ENCODE data around the gene SCUBE3. TPM values are rescaled to one million over a fixed set of nuclear protein-coding genes. Genes with fewer than 3 reads are reported as not detected.

The SCUBE3 gene
- total RNA-seq, 1 donor from 2014 or later = 16.3 TPM

DNA sequence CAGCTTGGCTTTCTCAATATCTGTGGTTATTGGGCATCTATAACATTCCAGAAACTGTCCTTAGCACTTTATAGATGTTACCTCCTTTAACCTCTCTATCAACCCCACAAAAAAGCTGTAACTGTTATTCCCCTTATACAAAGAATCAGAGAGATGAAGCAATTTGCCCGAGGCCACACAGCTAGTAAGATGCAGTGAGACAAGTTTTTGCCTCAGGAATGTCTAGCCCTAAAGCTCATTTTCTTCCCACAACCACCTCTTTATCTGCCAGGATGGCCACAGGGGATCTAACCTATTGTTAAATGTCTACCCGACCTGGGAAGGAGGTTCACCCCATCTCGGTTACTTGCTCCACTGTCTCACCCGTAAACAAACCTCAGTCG lies 40.7 kb upstream of the SCUBE3 start:
- Mint-ChIP-seq H3K27me3 (ENCODE audit: unreplicated experiment) (no peaks in the 10 kb centered on the region), H3K36me3 (ENCODE audit: unreplicated experiment) (no peaks in the 10 kb centered on the region), H3K4me1 (ENCODE audit: unreplicated experiment) (peaks cover 27% of the 10 kb centered on the region), H3K27ac (ENCODE audit: unreplicated experiment) (no peak overlapping the region), H3K4me3 (ENCODE audit: unreplicated experiment) (no peak overlapping the region), H3K9me3 (ENCODE audit: unreplicated experiment) (no peaks in the 10 kb centered on the region)
- DNase-seq (ENCODE audit: extremely low spot score, unreplicated experiment) = no peak
- TF ChIP-seq, protein P1, sequence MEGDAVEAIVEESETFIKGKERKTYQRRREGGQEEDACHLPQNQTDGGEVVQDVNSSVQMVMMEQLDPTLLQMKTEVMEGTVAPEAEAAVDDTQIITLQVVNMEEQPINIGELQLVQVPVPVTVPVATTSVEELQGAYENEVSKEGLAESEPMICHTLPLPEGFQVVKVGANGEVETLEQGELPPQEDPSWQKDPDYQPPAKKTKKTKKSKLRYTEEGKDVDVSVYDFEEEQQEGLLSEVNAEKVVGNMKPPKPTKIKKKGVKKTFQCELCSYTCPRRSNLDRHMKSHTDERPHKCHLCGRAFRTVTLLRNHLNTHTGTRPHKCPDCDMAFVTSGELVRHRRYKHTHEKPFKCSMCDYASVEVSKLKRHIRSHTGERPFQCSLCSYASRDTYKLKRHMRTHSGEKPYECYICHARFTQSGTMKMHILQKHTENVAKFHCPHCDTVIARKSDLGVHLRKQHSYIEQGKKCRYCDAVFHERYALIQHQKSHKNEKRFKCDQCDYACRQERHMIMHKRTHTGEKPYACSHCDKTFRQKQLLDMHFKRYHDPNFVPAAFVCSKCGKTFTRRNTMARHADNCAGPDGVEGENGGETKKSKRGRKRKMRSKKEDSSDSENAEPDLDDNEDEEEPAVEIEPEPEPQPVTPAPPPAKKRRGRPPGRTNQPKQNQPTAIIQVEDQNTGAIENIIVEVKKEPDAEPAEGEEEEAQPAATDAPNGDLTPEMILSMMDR (IDR thresholded peaks at IDR 0.05) = no peak

DNA sequence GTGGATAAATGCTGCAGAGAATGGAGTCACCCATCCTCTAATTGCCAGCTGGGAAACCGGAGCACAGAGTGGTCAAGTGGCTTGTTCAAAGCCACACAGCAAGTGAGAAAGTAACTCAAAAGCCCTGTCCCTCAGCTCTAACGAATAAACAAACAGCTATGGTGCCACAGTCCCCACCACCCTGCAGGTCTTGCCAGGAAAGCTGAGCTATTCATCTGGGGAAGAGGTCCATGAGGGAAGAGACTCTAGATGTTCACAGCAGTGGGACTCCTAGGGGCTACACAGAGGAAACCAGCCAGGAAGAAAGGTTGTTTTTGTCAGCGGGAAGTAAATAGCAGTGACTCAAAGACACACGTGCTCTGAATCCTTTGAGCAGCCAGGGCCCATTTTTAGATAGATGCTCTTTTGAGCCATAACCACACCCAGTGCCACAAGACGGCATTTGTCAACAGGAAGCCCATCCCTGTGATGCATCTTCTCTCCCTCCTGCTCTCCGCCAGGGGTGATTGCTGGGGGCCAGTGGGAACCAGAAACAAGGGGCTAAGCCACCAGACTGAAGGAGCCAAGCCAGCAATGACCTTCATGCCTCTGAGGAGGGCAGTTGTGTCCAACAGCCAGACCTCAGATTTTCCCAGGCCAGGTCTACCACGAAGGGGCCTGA lies 40.2 kb upstream of the SCUBE3 start:
- no peaks in the 10 kb centered on the region for H3K36me3 Mint-ChIP-seq (ENCODE audit: unreplicated experiment)
- no peaks in the 10 kb centered on the region for H3K9me3 Mint-ChIP-seq (ENCODE audit: unreplicated experiment)
- H3K4me1 Mint-ChIP-seq (ENCODE audit: unreplicated experiment) = peaks cover 31% of the 10 kb centered on the region
- no peaks in the 10 kb centered on the region for H3K27me3 Mint-ChIP-seq (ENCODE audit: unreplicated experiment)
- no peak overlapping the region for H3K4me3 Mint-ChIP-seq (ENCODE audit: unreplicated experiment)
- TF ChIP-seq, protein P1 (IDR thresholded peaks at IDR 0.05) = no peak
- no peak for DNase-seq (ENCODE audit: extremely low spot score, unreplicated experiment)
- no peak overlapping the region for H3K27ac Mint-ChIP-seq (ENCODE audit: unreplicated experiment)

DNA sequence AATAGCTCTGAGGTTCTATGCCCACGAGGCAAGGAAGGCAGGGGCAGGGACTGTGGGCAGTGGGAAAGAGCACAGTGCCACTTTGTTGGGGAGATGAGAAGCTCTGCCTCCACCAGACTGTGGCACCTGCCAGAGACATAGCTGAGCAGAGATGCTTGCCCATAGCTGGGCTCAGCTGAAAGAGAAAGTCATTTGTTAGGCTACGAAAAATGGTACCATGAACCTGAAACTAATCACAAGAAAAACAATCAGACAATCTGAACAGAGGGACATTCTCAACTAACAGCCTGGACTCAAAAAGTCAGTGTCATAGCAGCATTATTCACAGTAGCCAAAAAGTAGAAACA lies 39.7 kb upstream of the SCUBE3 start:
- Mint-ChIP-seq H3K9me3 (ENCODE audit: unreplicated experiment) (no peaks in the 10 kb centered on the region), H3K27ac (ENCODE audit: unreplicated experiment) (no peak overlapping the region), H3K36me3 (ENCODE audit: unreplicated experiment) (no peaks in the 10 kb centered on the region), H3K27me3 (ENCODE audit: unreplicated experiment) (no peaks in the 10 kb centered on the region), H3K4me3 (ENCODE audit: unreplicated experiment) (no peak overlapping the region), H3K4me1 (ENCODE audit: unreplicated experiment) (peaks cover 36% of the 10 kb centered on the region)
- DNase-seq (ENCODE audit: extremely low spot score, unreplicated experiment) = no peak
- TF ChIP-seq, protein P1 (IDR thresholded peaks at IDR 0.05) = no peak

DNA sequence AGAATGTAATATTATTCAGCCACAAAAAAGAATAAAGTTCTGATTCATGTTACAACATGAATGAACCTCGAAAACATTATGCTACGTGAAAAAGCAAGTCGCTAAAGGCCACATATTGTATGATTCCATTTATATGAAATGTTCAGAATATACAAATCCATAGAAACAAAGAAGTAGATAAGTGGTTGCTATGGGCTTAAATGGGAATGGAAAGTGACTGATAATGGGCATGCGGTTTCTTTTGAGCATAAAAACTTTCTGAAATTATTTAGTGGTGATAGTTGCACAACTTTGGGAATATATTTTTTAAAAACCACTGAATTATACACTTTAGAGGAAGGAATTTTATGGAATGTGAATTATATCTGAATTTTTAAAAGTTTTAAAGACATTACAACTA lies 39.3 kb upstream of the SCUBE3 start:
- Mint-ChIP-seq H3K27ac (ENCODE audit: unreplicated experiment) (no peak overlapping the region), H3K36me3 (ENCODE audit: unreplicated experiment) (no peaks in the 10 kb centered on the region), H3K4me3 (ENCODE audit: unreplicated experiment) (no peak overlapping the region), H3K27me3 (ENCODE audit: unreplicated experiment) (no peaks in the 10 kb centered on the region), H3K9me3 (ENCODE audit: unreplicated experiment) (no peaks in the 10 kb centered on the region), H3K4me1 (ENCODE audit: unreplicated experiment) (peaks cover 41% of the 10 kb centered on the region)
- no peak for DNase-seq (ENCODE audit: extremely low spot score, unreplicated experiment)
- TF ChIP-seq, protein P1 (IDR thresholded peaks at IDR 0.05) = no peak

DNA sequence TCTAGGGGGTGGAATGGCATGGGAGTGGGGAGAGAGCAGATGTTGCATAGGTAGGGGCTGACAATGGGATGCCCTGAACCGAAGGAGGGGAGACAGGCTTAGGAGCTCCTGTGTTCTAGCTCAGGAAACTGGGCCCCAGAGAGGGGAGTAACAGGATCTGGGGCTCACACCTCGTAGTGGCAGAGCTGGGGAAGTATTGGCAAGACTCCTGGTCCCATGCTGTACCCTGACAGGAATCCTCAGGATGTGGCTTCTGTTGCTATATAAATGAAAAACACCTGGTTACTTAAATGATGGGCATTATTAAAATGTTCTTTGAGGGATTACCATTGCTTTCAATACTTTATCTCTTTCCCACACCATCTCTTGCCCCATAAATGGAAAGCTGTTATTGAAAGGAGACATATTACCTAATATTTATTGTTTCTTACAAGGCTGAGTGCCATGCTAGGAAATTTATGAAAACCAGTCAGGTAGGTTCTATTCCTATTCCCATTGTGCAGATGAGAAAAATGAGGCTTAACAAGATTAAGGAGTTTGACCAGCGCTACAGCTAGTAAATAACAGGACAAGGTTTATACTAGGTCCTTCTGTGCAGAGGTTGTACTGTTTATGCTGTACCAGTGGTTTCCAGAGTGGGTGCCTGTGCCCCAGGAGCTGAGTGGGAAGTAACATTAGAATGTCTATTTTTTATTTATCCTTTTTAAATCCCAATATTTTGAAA lies 37.3 kb upstream of the SCUBE3 start:
- no peaks in the 10 kb centered on the region for H3K36me3 Mint-ChIP-seq (ENCODE audit: unreplicated experiment)
- TF ChIP-seq, protein P1 (IDR thresholded peaks at IDR 0.05) = no peak
- no peak for DNase-seq (ENCODE audit: extremely low spot score, unreplicated experiment)

More for the DNA sequence above, 37.3 kb upstream of the SCUBE3 start:
- Mint-ChIP-seq H3K4me1 (ENCODE audit: unreplicated experiment) (peaks cover 54% of the 10 kb centered on the region), H3K27me3 (ENCODE audit: unreplicated experiment) (no peaks in the 10 kb centered on the region), H3K27ac (ENCODE audit: unreplicated experiment) (no peak overlapping the region), H3K4me3 (ENCODE audit: unreplicated experiment) (no peak overlapping the region), H3K9me3 (ENCODE audit: unreplicated experiment) (no peaks in the 10 kb centered on the region)
